ENCODE results near the gene STPG2. TPM values are rescaled to one million over a fixed set of nuclear protein-coding genes. Genes with fewer than 3 reads are reported as not detected.

The STPG2 gene
- total RNA-seq, 3 donors from 2014 or later: 0.48 to 3.8 (median 1.6) TPM

DNA sequence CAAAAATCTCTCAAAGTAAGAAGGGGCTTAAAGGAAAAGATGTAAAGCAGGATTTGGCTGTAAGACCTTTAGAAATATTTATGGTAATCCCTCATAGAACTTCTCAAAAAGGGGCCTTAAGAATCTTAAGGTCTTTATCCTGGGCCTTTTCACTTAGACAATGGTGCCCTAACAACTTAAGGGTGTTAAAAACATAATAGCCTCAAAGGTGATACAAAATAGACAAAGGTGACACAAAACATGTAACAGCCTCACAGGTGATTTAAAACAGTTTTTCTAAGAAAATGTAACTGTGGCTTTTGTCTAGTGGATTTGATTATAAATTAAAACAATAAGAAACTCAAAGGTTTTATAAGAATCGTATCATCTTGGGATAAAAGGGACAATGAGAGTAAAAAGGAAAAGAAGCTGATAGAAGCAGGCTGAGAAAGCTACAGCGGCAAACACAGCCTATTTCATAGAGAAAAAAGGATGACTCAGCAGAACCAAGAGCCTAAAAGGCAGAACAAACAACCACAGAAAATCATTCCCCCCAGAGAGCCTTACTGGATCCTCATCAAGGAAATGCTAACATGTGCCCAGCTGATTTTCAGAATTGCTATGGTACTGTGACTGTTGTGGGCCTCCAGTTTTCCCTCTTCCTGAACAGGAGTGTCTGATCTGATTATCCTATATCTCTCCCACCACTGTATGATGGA lies 164.3 kb downstream of the STPG2 start:
- TF ChIP-seq, protein P1, sequence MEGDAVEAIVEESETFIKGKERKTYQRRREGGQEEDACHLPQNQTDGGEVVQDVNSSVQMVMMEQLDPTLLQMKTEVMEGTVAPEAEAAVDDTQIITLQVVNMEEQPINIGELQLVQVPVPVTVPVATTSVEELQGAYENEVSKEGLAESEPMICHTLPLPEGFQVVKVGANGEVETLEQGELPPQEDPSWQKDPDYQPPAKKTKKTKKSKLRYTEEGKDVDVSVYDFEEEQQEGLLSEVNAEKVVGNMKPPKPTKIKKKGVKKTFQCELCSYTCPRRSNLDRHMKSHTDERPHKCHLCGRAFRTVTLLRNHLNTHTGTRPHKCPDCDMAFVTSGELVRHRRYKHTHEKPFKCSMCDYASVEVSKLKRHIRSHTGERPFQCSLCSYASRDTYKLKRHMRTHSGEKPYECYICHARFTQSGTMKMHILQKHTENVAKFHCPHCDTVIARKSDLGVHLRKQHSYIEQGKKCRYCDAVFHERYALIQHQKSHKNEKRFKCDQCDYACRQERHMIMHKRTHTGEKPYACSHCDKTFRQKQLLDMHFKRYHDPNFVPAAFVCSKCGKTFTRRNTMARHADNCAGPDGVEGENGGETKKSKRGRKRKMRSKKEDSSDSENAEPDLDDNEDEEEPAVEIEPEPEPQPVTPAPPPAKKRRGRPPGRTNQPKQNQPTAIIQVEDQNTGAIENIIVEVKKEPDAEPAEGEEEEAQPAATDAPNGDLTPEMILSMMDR (IDR thresholded peaks at IDR 0.05): no peak
- TF ChIP-seq POLR2AphosphoS5 (IDR thresholded peaks at IDR 0.05): no peak
- Histone ChIP-seq H3K27me3 (no peaks in the 10 kb centered on the region), H3K9me3 (peaks cover under 1 to 1% of the 10 kb centered on the region in 2 donors), H3K4me3 (no peak overlapping the region), H3K27ac (no peak overlapping the region), H3K36me3 (no peaks in the 10 kb centered on the region), H3K4me1 (no peaks in the 10 kb centered on the region)
- no peak for DNase-seq (ENCODE audit: low spot score in 2 of 2)
- intact Hi-C loops (cut with DNase I; ENCODE audit: low total_unique reads): no loop called here

DNA sequence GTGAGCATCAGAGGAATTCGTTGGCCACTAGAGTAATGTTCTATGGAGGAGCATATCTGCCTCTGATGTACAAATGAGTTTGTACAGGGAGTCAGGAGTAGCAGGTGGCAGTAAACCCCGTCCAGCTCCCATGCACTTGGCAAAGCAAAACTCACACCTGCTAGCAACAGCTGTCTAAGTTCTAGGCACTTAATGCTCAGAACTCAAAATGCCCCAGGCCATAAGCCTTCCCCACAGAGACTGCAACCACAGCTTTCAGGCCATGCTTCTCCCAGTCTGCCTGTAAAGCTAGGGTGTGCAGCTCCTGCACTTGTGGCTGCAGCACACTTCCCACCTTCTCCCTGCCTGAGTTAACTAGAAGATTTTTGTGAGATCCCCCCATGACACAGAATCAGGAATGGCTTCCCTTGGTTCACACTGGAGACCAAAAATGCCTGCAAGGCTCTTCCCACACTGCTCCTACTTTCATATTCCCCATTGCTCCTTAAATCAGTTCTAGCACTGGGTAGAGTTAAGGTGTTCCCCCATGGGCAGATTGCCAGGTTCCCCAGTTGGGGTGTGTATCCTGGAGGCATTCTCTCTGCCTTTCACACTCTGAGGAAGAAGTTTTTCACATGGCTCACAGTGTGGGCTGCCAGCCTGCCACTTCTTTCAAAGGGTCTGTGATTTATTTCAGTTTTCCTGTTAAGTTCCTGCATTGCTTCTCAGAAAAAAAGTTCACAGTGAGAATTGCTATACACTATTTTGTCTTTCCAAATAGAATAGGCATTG lies 189.9 kb downstream of the STPG2 start:
- no peak for DNase-seq (ENCODE audit: low spot score in 2 of 2)
- no peak for TF ChIP-seq POLR2AphosphoS5 (IDR thresholded peaks at IDR 0.05)
- TF ChIP-seq, protein P1 (IDR thresholded peaks at IDR 0.05): no peak
- TF ChIP-seq POLR2A (IDR thresholded peaks at IDR 0.05): no peak
- Histone ChIP-seq H3K9me3 (peaks cover 0 to 7% of the 10 kb centered on the region in 2 donors), H3K36me3 (no peaks in the 10 kb centered on the region), H3K27me3 (no peaks in the 10 kb centered on the region), H3K4me1 (no peaks in the 10 kb centered on the region), H3K4me3 (no peak overlapping the region), H3K27ac (no peak overlapping the region)
- intact Hi-C loops (cut with DNase I; ENCODE audit: low total_unique reads): no loop called here

DNA sequence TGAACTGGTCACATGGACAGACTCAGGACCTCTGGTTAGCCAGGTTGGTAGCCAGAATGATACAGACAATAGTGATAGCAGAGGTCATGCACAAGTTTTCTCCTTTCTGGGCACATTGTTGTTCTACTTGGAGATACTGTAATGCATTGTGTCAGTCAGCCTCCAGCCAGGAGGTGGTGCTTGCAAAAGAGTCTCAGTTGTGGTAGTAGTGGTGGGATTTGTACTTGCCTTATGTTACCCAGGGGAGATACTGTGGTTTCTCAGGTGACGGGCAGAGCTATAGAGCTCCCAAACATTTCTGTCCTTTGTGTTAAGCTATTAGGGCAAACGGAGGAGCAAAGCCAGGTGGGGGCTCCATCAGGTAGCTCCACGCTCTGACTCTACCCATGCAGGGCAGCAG lies 190.5 kb downstream of the STPG2 start:
- no peaks in the 10 kb centered on the region for H3K4me1 ChIP-seq
- intact Hi-C loops (cut with DNase I; ENCODE audit: low total_unique reads): no loop called here
- no peaks in the 10 kb centered on the region for H3K36me3 ChIP-seq
- H3K27ac ChIP-seq: no peak overlapping the region
- no peaks in the 10 kb centered on the region for H3K27me3 ChIP-seq
- H3K9me3 ChIP-seq: peaks cover 0 to 7% of the 10 kb centered on the region in 2 donors
- TF ChIP-seq, protein P1 (IDR thresholded peaks at IDR 0.05): no peak
- TF ChIP-seq POLR2A (IDR thresholded peaks at IDR 0.05) (no peak), POLR2AphosphoS5 (IDR thresholded peaks at IDR 0.05) (no peak)
- no peak overlapping the region for H3K4me3 ChIP-seq
- DNase-seq (ENCODE audit: low spot score in 2 of 2): no peak

DNA sequence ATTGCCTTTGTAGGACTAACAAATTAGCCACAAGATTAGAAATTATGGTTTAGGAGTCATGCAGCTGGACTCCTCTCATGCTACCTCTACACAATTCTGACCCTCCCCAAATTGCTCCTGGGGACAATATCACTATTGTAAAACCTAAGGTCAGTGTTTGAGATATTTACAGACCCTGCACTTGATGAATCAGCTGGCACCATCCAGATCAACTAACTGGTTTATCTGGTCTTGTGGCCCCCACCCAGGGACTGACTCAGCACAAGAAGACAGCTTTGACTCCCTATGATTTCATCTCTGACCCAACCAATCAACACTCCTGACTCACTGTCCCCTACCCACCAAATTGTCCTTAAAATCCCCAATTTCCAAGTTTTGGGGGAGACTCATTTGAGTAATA lies 192.4 kb downstream of the STPG2 start:
- H3K27ac ChIP-seq: no peak overlapping the region
- DNase-seq (ENCODE audit: low spot score in 2 of 2): no peak
- H3K27me3 ChIP-seq: no peaks in the 10 kb centered on the region
- no peak overlapping the region for H3K4me3 ChIP-seq
- no peaks in the 10 kb centered on the region for H3K4me1 ChIP-seq
- intact Hi-C loops (cut with DNase I; ENCODE audit: low total_unique reads): no loop called here
- H3K9me3 ChIP-seq: peaks cover 0 to 17% of the 10 kb centered on the region in 2 donors
- no peaks in the 10 kb centered on the region for H3K36me3 ChIP-seq
- TF ChIP-seq POLR2A (IDR thresholded peaks at IDR 0.05): no peak
- TF ChIP-seq, protein P1 (IDR thresholded peaks at IDR 0.05): no peak

DNA sequence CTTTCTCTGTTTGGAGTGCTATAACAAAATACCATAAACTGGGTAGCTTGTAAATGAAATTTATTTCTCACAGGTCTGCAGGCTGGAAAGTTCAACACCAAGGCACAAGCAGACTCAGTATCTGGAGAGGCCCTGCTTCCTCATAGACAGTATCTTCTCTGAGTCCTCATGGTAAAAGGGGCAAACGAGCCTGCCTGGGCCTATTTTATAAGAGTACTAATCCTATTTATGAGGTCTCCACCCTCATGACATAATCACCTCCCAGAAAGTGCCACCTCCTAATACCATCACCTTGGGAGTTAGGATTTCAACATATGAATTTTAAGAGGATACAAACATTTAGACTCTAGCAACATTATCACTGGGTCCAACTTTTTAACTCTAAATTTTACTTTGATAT lies 200.3 kb downstream of the STPG2 start:
- intact Hi-C loops (cut with DNase I; ENCODE audit: low total_unique reads): no loop called here
- no peak for DNase-seq (ENCODE audit: low spot score in 2 of 2)

More for the DNA sequence above, 200.3 kb downstream of the STPG2 start:
- H3K36me3 ChIP-seq: no peaks in the 10 kb centered on the region
- no peaks in the 10 kb centered on the region for H3K4me1 ChIP-seq
- H3K27me3 ChIP-seq: no peaks in the 10 kb centered on the region
- H3K9me3 ChIP-seq: peaks cover 9 to 27% of the 10 kb centered on the region in 2 donors
- no peak overlapping the region for H3K4me3 ChIP-seq
- H3K27ac ChIP-seq: no peak overlapping the region
- TF ChIP-seq POLR2AphosphoS5 (IDR thresholded peaks at IDR 0.05) (no peak), POLR2A (IDR thresholded peaks at IDR 0.05) (no peak)
- TF ChIP-seq, protein P1 (IDR thresholded peaks at IDR 0.05): no peak
